CD4-positive, alpha-beta T cell treated with Interleukin-10 for 1 hour (primary cell): Measurements from ENCODE around the gene SLC25A47.
A peak's percentile ranks its signal among the peaks of the same experiment; 100 is the strongest.
"Not testable (repeated sequence)": the region's sequence is repeated elsewhere in the genome, so short reads cannot be mapped to it uniquely, and the experiment has no call there.

ENCODE experiments used
- DNase-seq: peaks from one replicate; pipeline ENCODE4 v3.0.0-alpha.2; 2020

The SLC25A47 gene

GRCh38 chr14:100290607-100291304 is 32.4 kb upstream of the SLC25A47 start:
- no peak for DNase-seq

- no peak for DNase-seq
Observed at GRCh38 chr14:100291305-100292075, 31.6 kb upstream of the SLC25A47 start.

GRCh38 chr14:100292301-100292775 is 30.8 kb upstream of the SLC25A47 start:
- no peak for DNase-seq

GRCh38 chr14:100292776-100293461 is 30.2 kb upstream of the SLC25A47 start:
- DNase-seq = no peak

GRCh38 chr14:100293497-100294212 is 29.5 kb upstream of the SLC25A47 start:
- DNase-seq = no peak

- no peak for DNase-seq
Observed at GRCh38 chr14:100294213-100294962, 28.8 kb upstream of the SLC25A47 start.

GRCh38 chr14:100294963-100295330 is 28.2 kb upstream of the SLC25A47 start:
- no peak for DNase-seq

GRCh38 chr14:100295376-100296105 is 27.6 kb upstream of the SLC25A47 start:
- no peak for DNase-seq

GRCh38 chr14:100296106-100296651 is 27.0 kb upstream of the SLC25A47 start:
- no peak for DNase-seq

GRCh38 chr14:100296729-100297128 is 26.4 kb upstream of the SLC25A47 start:
- DNase-seq = not testable (repeated sequence)

GRCh38 chr14:100297320-100298300 is 25.5 kb upstream of the SLC25A47 start:
- DNase-seq = no peak

- DNase-seq = no peak
Observed at GRCh38 chr14:100298551-100299237, 24.4 kb upstream of the SLC25A47 start.

GRCh38 chr14:100299238-100299560 is 23.9 kb upstream of the SLC25A47 start:
- DNase-seq = no peak

GRCh38 chr14:100302616-100303015 is 20.5 kb upstream of the SLC25A47 start:
- DNase-seq = no peak

GRCh38 chr14:100303179-100303578 is 20.0 kb upstream of the SLC25A47 start:
- no peak for DNase-seq

- DNase-seq = no peak
Observed at GRCh38 chr14:100303925-100304324, 19.2 kb upstream of the SLC25A47 start.

GRCh38 chr14:100304825-100305323 is 18.3 kb upstream of the SLC25A47 start:
- DNase-seq = peak; percentile 35

GRCh38 chr14:100305324-100306100 is 17.6 kb upstream of the SLC25A47 start:
- peak; percentile 64 for DNase-seq
